Motor neuron (in vitro differentiated cells): Measurements from ENCODE around the gene C1QL4. TPM values are rescaled to one million over a fixed set of nuclear protein-coding genes. Genes with fewer than 3 reads are reported as not detected.
"Not testable (repeated sequence)": the region's sequence is repeated elsewhere in the genome, so short reads cannot be mapped to it uniquely, and the experiment has no call there.

Experiments
- ATAC-seq, 8 experiments: fragments of 200-7000 bp; cut with Tn5 transposase; replicated peaks in 6 of 8; 2 replicates each; pipeline ENCODE4 v1.8.0; 2021; ENCODE audit warnings: mild to moderate bottlenecking in 8 of 8, moderate library complexity in 8 of 8
- H3K27ac ChIP-seq, 2 donors: fragments of 250-450 bp; sonication (Bioruptor Pico); 2 replicates each; pipeline ENCODE4 v1.9.0; 2021; ENCODE audit warnings: antibody characterized with exemption in 2 of 2, mild to moderate bottlenecking in 2 of 2, moderate library complexity in 1 of 2
- H3K4me1 ChIP-seq, 2 donors: fragments of 250-450 bp; sonication (Bioruptor Pico); replicated peaks in 1 of 2; 2 replicates each; pipeline ENCODE4 v1.6.1; 2021; ENCODE audit warnings: antibody characterized with exemption in 2 of 2, mild to moderate bottlenecking in 2 of 2, moderate library complexity in 1 of 2
- H3K4me3 ChIP-seq, 5 donors: fragments of 250-450 bp; sonication (Bioruptor Pico); 2 replicates each; pipeline ENCODE4 v1.9.0; 2021; ENCODE audit warnings: antibody characterized with exemption in 5 of 5, mild to moderate bottlenecking in 5 of 5, moderate library complexity in 4 of 5
- WGBS, 10 experiments: fragments of 450-650 bp; shearing (Covaris generic); methylation state at CpG; one replicate each; pipeline ENCODE4 v1.0.0; 2022; 5-methylcytosine and 5-hydroxymethylcytosine counted together
- in situ Hi-C, 9 experiments: fragments of 400-800 bp; cut with MboI; loops; one replicate each; pipeline ENCODE4 v1.15.0; 2021; ENCODE audit warnings: low sequenced_read_pairs in 9 of 9, low pct_unique_long_range_greater_than_20kb in 2 of 9; ENCODE audit not compliant: unreplicated experiment in 9 of 9
- total RNA-seq, 8 experiments: library from RNA; unstranded; fragments of 300-600 nt; gene quantifications; 2 replicates each; pipeline versions ENCODE4 v1.2.3 to v1.2.4, GENCODE V29; 2022

Gene C1QL4
- total RNA-seq, 8 experiments from 2014 or later = 0.15 to 25.4 (median 7.5) TPM; not detected in 1

GRCh38 chr12:49339464-49339861, 2.5 kb upstream of the C1QL4 start:
- peak in 1 of 8 experiments; percentile 4 for ATAC-seq
- in situ Hi-C loops = no loop called here
- WGBS, 10 experiments = 27 to 47% methylated on average over 2 to 3 of the region's 5 CpGs; no CpG with 5 or more reads in 8 of the 10 experiments
- peaks cover 62% of the 10 kb centered on the region in 2 donors for H3K4me1 ChIP-seq
- no peak overlapping the region for H3K4me3 ChIP-seq
- peak overlapping the region; percentile 71 to 79 for H3K27ac ChIP-seq

GRCh38 chr12:49338830-49339463, 2.0 kb upstream of the C1QL4 start:
- 7 to 36% methylated on average over 2 of the region's 6 CpGs; no CpG with 5 or more reads in 8 of the 10 experiments for WGBS, 10 experiments
- in situ Hi-C loops = no loop called here
- ATAC-seq = peak in 2 of 8 experiments; percentile 2 to 5

GRCh38 chr12:49335955-49336644, 888 bp downstream of the C1QL4 start:
- Histone ChIP-seq H3K4me1 (peaks cover 43 to 46% of the 10 kb centered on the region in 2 donors), H3K4me3 (peak overlapping the region; percentile 29 to 57 (median 40)), H3K27ac (no peak overlapping the region)
- WGBS, 10 experiments = 16 to 92% (median 27%) methylated on average over 3 to 11 of the region's 72 CpGs; no CpG with 5 or more reads in 6 of the 10 experiments
- no peak for ATAC-seq
- in situ Hi-C loops = no loop called here

More at GRCh38 chr12:49338830-49339463, 2.0 kb upstream of the C1QL4 start:
- Histone ChIP-seq H3K4me3 (no peak overlapping the region), H3K4me1 (peaks cover 56 to 57% of the 10 kb centered on the region in 2 donors), H3K27ac (peak overlapping the region; percentile 71 to 79)

GRCh38 chr12:49335118-49335954, 1.7 kb downstream of the C1QL4 start:
- WGBS, 10 experiments = 38 to 74% (median 54%) methylated on average over 1 to 15 of the region's 16 CpGs; no CpG with 5 or more reads in 1 of the 10 experiments
- ATAC-seq = no peak
- in situ Hi-C loops = no loop called here
- H3K4me1 ChIP-seq = peaks cover 35 to 39% of the 10 kb centered on the region in 2 donors
- H3K27ac ChIP-seq = no peak overlapping the region
- no peak overlapping the region for H3K4me3 ChIP-seq

- Histone ChIP-seq H3K4me1 (peaks cover 28 to 32% of the 10 kb centered on the region in 2 donors), H3K27ac (no peak overlapping the region), H3K4me3 (no peak overlapping the region)
- ATAC-seq = no peak
- in situ Hi-C loops = no loop called here
- WGBS, 10 experiments = 31 to 40% methylated on average over 1 to 3 of the region's 12 CpGs; no CpG with 5 or more reads in 8 of the 10 experiments
Measured at GRCh38 chr12:49334681-49335080, 2.3 kb downstream of the C1QL4 start.

GRCh38 chr12:49334226-49334625, 2.8 kb downstream of the C1QL4 start:
- no peak for ATAC-seq
- Histone ChIP-seq H3K4me3 (no peak overlapping the region), H3K27ac (no peak overlapping the region), H3K4me1 (peaks cover 24 to 28% of the 10 kb centered on the region in 2 donors)
- 20 to 69% (median 43%) methylated on average over 1 to 7 of the region's 19 CpGs; no CpG with 5 or more reads in 7 of the 10 experiments for WGBS, 10 experiments
- in situ Hi-C loops = no loop called here

GRCh38 chr12:49333778-49334177, 3.2 kb downstream of the C1QL4 start:
- H3K4me3 ChIP-seq, H3K27ac ChIP-seq, ATAC-seq, in situ Hi-C loops: not testable (repeated sequence)
- peaks cover 19 to 23% of the 10 kb centered on the region in 2 donors for H3K4me1 ChIP-seq
- 20 to 85% (median 63%) methylated on average over 1 to 15 of the region's 21 CpGs; no CpG with 5 or more reads in 3 of the 10 experiments for WGBS, 10 experiments

- Histone ChIP-seq H3K4me3 (no peak overlapping the region), H3K27ac (no peak overlapping the region), H3K4me1 (peaks cover 11 to 15% of the 10 kb centered on the region in 2 donors)
- no peak for ATAC-seq
- WGBS, 10 experiments = no CpG with 5 or more reads among the region's 40 CpGs
- in situ Hi-C loops = no loop called here
Measured at GRCh38 chr12:49332891-49333371, 4.1 kb downstream of the C1QL4 start.

GRCh38 chr12:49332441-49332861, 4.5 kb downstream of the C1QL4 start:
- Histone ChIP-seq H3K4me1 (peaks cover 6 to 10% of the 10 kb centered on the region in 2 donors), H3K4me3 (no peak overlapping the region), H3K27ac (no peak overlapping the region)
- in situ Hi-C loops = no loop called here
- ATAC-seq = no peak
- 20 to 100% (median 76%) methylated on average over 1 to 10 of the region's 17 CpGs; no CpG with 5 or more reads in 6 of the 10 experiments for WGBS, 10 experiments

GRCh38 chr12:49331380-49332222, 5.4 kb downstream of the C1QL4 start:
- Histone ChIP-seq H3K4me1 (peaks cover 3 to 7% of the 10 kb centered on the region in 2 donors), H3K4me3 (no peak overlapping the region), H3K27ac (no peak overlapping the region)
- in situ Hi-C loops = no loop called here
- WGBS, 10 experiments = 0 to 60% (median 28%) methylated on average over 1 to 7 of the region's 11 CpGs; no CpG with 5 or more reads in 5 of the 10 experiments
- ATAC-seq = peak; percentile 87 to 98 (median 91)

- H3K4me3 ChIP-seq = no peak overlapping the region
- 33 to 100% (median 73%) methylated on average over 1 to 4 of the region's 14 CpGs; no CpG with 5 or more reads in 4 of the 10 experiments for WGBS, 10 experiments
- peaks cover 3 to 7% of the 10 kb centered on the region in 2 donors for H3K4me1 ChIP-seq
- in situ Hi-C loops = no loop called here
- no peak for ATAC-seq
- no peak overlapping the region for H3K27ac ChIP-seq
Measured at GRCh38 chr12:49330631-49331379, 6.2 kb downstream of the C1QL4 start.
